Stimulated activated naive CD8-positive, alpha-beta T cell treated with anti-CD3 and anti-CD28 coated beads, Interleukin-15, Interleukin-2, amounts not matched to agents 100 U/mL and 50 U/mL, for 24 hours (primary cell): ENCODE data around the gene IZUMO1R.
"Not testable (repeated sequence)": the region's sequence is repeated elsewhere in the genome, so short reads cannot be mapped to it uniquely, and the experiment has no call there.

Experiments used
- ATAC-seq: fragments of 150-1000 bp; cut with Tn5 transposase; one replicate; pipeline ENCODE4 v1.10.0; 2021
- DNase-seq: peaks from one replicate; pipeline ENCODE4 v3.0.0; 2021

Gene IZUMO1R

GRCh38 chr11:94326947-94327346 lies 22.6 kb downstream of the IZUMO1R start:
- DNase-seq: no peak
- ATAC-seq: no peak

DNA sequence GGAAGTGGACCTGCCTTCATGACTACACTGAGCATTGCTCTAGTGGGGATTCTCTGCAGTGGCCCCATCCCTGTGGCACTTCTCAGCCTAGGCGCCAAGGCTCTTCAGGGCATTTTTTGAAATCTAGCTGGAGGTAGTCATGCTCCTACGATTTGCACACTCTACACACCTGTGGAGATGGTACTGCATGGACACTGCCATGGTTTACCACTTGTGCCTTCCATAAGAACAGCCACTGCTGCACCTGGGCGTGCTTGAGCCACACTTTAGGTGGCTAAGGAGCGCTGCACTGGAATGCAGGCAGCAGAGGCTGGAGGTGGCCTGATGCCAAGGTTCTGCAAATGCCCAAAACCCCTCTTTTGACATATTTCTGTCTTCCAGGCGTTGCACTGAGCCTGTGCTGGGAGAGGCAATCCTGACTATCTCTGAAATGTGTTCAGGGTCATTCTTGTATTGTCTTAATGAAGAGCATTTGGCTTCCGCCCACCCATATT lies 24.3 kb downstream of the IZUMO1R start:
- ATAC-seq: peak; percentile 19

GRCh38 chr11:94329501-94329900 lies 25.1 kb downstream of the IZUMO1R start:
- DNase-seq: no peak
- no peak for ATAC-seq

More for the DNA sequence above, 24.3 kb downstream of the IZUMO1R start:
- DNase-seq: no peak

GRCh38 chr11:94330789-94331188 lies 26.4 kb downstream of the IZUMO1R start:
- ATAC-seq (no peak), DNase-seq (no peak)

DNA sequence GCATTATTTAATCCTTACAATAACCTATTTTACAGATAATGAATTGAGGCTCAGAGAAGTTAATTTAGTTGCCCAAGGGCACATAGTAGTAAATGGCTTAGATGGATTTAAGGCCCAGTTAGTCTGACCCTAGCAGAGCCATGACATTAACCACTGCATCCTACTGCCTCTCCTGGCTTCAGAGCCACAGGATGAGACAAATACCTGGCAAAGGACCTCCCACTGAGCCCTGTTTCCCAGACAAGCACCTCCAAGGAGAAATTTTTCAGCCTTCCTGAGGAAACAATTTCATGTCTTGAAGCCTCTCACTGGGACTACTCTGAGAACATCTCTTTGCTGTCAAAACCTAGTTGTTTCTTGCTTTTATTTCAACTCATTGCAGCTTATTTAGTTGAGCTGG lies 28.4 kb downstream of the IZUMO1R start:
- ATAC-seq (no peak), DNase-seq (no peak)

- no peak for DNase-seq
- no peak for ATAC-seq
These were observed 31.7 kb downstream of the IZUMO1R start for GRCh38 chr11:94336033-94336432.

DNA sequence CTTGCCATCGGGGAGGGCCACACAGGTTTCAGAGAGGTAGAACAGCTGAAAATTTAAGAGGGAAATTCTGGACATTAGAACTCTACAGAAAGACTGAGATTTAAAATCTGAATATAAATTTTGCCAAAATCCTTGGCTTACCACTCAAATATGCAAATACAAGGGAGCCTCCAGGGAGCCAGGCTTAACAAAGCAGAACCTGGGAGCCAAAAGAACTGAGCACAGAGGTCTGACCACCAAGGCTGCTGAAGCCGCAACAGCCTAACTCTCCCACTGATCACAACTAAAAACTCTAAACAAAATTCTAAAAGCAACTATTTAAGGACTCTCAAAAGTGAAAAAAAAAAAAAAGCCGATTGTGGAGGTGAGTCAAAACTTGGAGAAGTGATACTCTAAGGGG lies 34.3 kb downstream of the IZUMO1R start:
- ATAC-seq: no peak
- no peak for DNase-seq

DNA sequence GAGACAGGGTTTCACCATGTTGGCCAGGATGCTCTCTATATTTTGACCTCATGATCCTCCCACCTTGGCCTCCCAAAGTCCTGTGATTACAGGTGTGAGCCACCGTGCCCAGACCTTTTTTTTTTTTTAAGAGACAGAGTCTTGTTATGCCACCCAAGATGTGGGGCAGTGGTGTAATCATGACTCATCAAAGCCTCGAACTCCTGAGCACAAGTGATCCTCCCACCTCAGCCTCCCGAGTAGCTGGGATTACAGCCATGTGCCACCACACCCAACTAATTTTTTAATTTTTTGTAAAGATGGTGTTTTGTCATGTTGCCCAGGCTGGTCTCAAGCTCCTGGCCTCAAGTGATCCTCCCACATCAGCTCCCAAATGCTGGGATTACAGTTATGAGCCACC lies 37.9 kb downstream of the IZUMO1R start:
- DNase-seq: no peak
- no peak for ATAC-seq

DNA sequence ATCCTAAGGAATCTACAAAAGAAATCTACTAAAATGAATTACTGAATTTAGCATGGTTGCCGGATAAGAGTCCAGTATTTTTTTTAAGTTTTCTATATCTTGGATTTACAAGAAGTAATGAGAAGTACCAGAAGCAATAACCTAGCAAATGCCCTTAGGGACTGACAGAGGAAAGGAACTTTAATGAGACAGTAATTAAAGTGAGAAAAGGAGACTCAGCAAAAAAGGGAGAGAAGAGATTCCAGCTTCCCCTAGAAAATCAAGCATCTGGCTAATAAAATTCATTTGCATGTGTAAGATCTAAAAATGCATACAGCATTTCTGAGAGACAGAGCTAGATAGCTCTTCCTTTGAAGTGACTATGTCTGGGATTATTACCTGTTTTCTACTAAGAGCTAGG lies 39.1 kb downstream of the IZUMO1R start:
- ATAC-seq: no peak

DNA sequence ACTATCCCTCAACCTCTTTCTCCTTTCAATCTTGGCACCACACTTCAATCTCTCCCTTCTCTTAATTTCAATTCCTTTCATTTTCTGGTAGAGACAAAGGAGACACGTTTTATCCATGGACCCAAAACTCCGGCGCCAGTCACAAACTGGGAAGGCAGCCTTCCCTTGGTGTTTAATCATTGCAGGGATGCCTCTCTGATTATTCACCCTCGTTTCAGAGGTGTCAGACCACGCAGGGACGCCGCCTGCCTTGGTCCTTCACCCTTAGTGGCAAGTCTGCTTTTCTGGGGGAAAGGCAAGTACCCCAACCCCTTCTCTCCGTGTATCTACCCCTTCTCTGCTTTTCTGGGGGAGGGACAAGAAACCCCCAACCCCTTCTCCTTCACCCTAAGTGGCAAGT lies 41.9 kb downstream of the IZUMO1R start:
- ATAC-seq, DNase-seq: not testable (repeated sequence)

More for the DNA sequence above, 39.1 kb downstream of the IZUMO1R start:
- no peak for DNase-seq

DNA sequence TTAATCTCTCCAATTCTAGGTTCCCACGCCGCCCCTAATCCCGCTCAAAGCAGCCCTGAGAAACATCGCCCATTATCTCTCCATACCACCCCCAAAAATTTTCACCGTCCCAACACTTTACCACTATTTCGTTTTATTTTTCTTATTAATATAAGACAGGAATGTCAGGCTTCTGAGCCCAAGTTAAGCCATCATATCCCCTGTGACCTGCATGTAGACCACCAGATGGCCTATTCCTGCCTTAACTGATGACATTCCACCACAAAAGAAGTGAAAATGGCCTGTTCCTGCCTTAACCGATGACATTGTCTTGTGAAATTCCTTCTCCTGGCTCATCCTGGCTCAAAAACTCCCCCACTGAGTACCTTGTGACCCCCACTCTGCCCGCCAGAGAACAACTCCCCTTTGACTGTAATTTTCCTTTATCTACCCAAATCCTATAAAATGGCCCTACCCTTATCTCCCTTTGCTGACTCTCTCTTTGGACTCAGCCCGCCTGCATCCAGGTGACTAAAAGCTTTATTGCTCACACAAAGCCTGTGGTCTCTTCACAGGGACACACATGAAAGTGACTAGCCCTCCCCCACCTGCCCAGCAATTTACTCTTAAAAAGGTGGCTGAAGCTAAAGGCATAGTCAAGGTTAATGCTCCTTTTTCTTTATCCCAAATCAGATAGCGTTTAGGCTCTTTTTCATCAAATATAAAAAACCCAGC lies 46.6 kb downstream of the IZUMO1R start:
- ATAC-seq, DNase-seq: not testable (repeated sequence)
